Neural progenitor cell (in vitro differentiated cells): Measurements from ENCODE around the gene HINFP.

Experiments
- EZH2 ChIP-seq: fragments of 200-600 bp; sonication (generic); IDR thresholded peaks from 2 replicates; pipeline ENCODE4 v1.6.1; 2017; ENCODE audit warnings: antibody characterized with exemption, mild to moderate bottlenecking, moderate library complexity
- TF ChIP-seq, protein P1 (sequence below): fragments of 200-600 bp; sonication (generic); IDR thresholded peaks from 2 replicates; pipeline ENCODE4 v1.5.1; 2017; ENCODE audit warnings: antibody characterized with exemption, mild to moderate bottlenecking

DNA sequence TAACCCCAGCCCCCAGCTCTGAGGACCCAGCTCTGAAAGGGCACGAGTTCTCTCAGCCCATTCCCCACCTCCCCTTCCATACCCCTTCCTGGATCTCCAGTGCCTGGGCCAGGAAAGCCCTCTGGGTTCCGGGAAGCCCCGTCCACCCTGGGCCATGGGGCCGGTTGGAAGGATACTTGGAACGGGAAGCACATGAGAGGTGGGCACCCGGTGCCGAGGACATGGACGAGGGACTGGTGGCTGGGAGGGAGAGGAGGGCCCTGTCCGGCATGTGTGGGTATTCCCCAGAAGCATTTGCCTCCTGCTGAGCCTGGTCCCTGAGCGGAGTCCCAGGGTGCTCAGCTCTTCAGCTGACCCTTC lies 5.2 kb upstream of the HINFP start:
- TF ChIP-seq, protein P1, sequence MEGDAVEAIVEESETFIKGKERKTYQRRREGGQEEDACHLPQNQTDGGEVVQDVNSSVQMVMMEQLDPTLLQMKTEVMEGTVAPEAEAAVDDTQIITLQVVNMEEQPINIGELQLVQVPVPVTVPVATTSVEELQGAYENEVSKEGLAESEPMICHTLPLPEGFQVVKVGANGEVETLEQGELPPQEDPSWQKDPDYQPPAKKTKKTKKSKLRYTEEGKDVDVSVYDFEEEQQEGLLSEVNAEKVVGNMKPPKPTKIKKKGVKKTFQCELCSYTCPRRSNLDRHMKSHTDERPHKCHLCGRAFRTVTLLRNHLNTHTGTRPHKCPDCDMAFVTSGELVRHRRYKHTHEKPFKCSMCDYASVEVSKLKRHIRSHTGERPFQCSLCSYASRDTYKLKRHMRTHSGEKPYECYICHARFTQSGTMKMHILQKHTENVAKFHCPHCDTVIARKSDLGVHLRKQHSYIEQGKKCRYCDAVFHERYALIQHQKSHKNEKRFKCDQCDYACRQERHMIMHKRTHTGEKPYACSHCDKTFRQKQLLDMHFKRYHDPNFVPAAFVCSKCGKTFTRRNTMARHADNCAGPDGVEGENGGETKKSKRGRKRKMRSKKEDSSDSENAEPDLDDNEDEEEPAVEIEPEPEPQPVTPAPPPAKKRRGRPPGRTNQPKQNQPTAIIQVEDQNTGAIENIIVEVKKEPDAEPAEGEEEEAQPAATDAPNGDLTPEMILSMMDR: no peak
- no peak for TF ChIP-seq EZH2
